H1 (cell line): ENCODE results near the gene BTD. TPM values are rescaled to one million over a fixed set of nuclear protein-coding genes. Genes with fewer than 3 reads are reported as not detected.

Experiments
- CTCF ChIA-PET: fragments of 300-600 bp; sonication (Branson Sonifier 250); formaldehyde crosslinking; loops from one replicate; lab custom pipeline; 2021; ENCODE audit not compliant: partially characterized antibody; lab: Charles Lee
- POLR2A ChIA-PET: fragments of 300-600 bp; sonication (Branson Sonifier 250); formaldehyde crosslinking; loops from one replicate; lab custom pipeline; 2021; ENCODE audit warnings: inconsistent platforms; ENCODE audit not compliant: partially characterized antibody; lab: Charles Lee
- DNase-seq, 2 experiments: peaks; one replicate each; pipeline versions ENCODE4 v3.0.0 to v3.0.0-alpha.2; 2010 to 2022; ENCODE audit warnings: low spot score in 2 of 2, low read depth in 1 of 2, mixed read lengths in 1 of 2
- FAIRE-seq: peaks from 2 replicates; lab custom pipeline; 2011; peaks lifted over from hg19 to GRCh38; lab: Jason Lieb, UNC
- H2AFZ ChIP-seq: 2 replicates; pipeline ENCODE4 v1.8.1; 2012; ENCODE audit warnings: low read length, inconsistent platforms
- H2AK5ac ChIP-seq: 2 replicates; pipeline ENCODE4 v1.6.1; 2013; ENCODE audit warnings: low read depth, low read length
- H2BK120ac ChIP-seq: replicated peaks from 2 replicates; pipeline ENCODE3; 2013; ENCODE audit warnings: low read depth, low read length, inconsistent platforms
- H2BK12ac ChIP-seq: 2 replicates; pipeline ENCODE4 v1.6.1; 2013; ENCODE audit warnings: low read depth, low read length
- H2BK15ac ChIP-seq: 2 replicates; pipeline ENCODE4 v1.6.1; 2013; ENCODE audit warnings: low read length
- H2BK20ac ChIP-seq: 2 replicates; pipeline ENCODE4 v1.6.1; 2013; ENCODE audit warnings: low read length
- H2BK5ac ChIP-seq: 2 replicates; pipeline ENCODE4 v1.6.1; 2013; ENCODE audit warnings: low read depth, low read length
- H3K14ac ChIP-seq: 2 replicates; pipeline ENCODE4 v1.6.1; 2013; ENCODE audit warnings: inconsistent platforms; ENCODE audit not compliant: insufficient read length
- H3K18ac ChIP-seq: 2 replicates; pipeline ENCODE4 v1.6.1; 2013; ENCODE audit warnings: low read length; ENCODE audit errors: extremely low read depth
- H3K23ac ChIP-seq: 2 replicates; pipeline ENCODE4 v1.6.1; 2013; ENCODE audit warnings: inconsistent platforms; ENCODE audit not compliant: insufficient read length
- H3K23me2 ChIP-seq: 2 replicates; pipeline ENCODE4 v1.6.1; 2013; ENCODE audit warnings: low read depth, low read length
- H3K27ac ChIP-seq: 2 replicates; pipeline ENCODE4 v1.6.1; 2011; ENCODE audit warnings: low read depth, low read length, inconsistent platforms
- H3K27me3 ChIP-seq, 4 experiments: replicated peaks in 1 of 4; 1 replicate in 1 of 4; 2 replicates in 3 of 4; pipeline versions ENCODE4 v1.6.1 to v1.8.1; 2011 to 2013; ENCODE audit warnings: low read length in 3 of 4, mild to moderate bottlenecking in 3 of 4, inconsistent platforms in 2 of 4, mixed read lengths in 2 of 4, moderate library complexity in 1 of 4; ENCODE audit not compliant: control insufficient read depth in 3 of 4, insufficient read depth in 3 of 4; ENCODE audit errors: extremely low read depth in 1 of 4
- H3K36me3 ChIP-seq, 4 experiments: 2 replicates each; pipeline versions ENCODE4 v1.6.1 to v1.8.1; 2011 to 2013; ENCODE audit warnings: mild to moderate bottlenecking in 4 of 4, low read length in 3 of 4, moderate library complexity in 2 of 4, control low read depth in 1 of 4, inconsistent platforms in 1 of 4; ENCODE audit not compliant: insufficient read depth in 4 of 4, control insufficient read depth in 2 of 4
- H3K4ac ChIP-seq: replicated peaks from 2 replicates; pipeline ENCODE3; 2013; ENCODE audit warnings: low read length, low read depth, mixed read lengths, inconsistent platforms; ENCODE audit not compliant: insufficient read length
- H3K4me1 ChIP-seq, 4 experiments: replicated peaks in 1 of 4; 1 replicate in 1 of 4; 2 replicates in 3 of 4; pipeline versions ENCODE4 v1.6.1 to v1.8.1; 2011 to 2013; ENCODE audit warnings: low read length in 3 of 4, inconsistent platforms in 2 of 4, mixed read lengths in 1 of 4; ENCODE audit not compliant: insufficient read depth in 4 of 4, control insufficient read depth in 3 of 4
- H3K4me2 ChIP-seq, 2 experiments: 2 replicates each; pipeline versions ENCODE4 v1.6.1 to v1.8.1; 2011 to 2013; ENCODE audit warnings: low read depth in 2 of 2, low read length in 2 of 2, control low read depth in 1 of 2, inconsistent platforms in 1 of 2, mild to moderate bottlenecking in 1 of 2; ENCODE audit not compliant: insufficient read depth in 1 of 2
- H3K4me3 ChIP-seq, 4 experiments: fragments of 200-600, 300-600 bp in 1 of 4; sonication (generic), shearing (Covaris generic), sonication (Bioruptor Twin) in 1 of 4; 2 replicates each; pipeline versions ENCODE4 v1.5.1 to v1.8.1; 2011 to 2016; ENCODE audit warnings: low read length in 4 of 4, low read depth in 3 of 4, control low read depth in 2 of 4, inconsistent platforms in 2 of 4, mild to moderate bottlenecking in 2 of 4, mixed read lengths in 1 of 4, moderate library complexity in 1 of 4; ENCODE audit not compliant: insufficient read depth in 2 of 4; ENCODE audit errors: extremely low read depth in 1 of 4
- H3K56ac ChIP-seq: replicated peaks from 2 replicates; pipeline ENCODE3; 2013; ENCODE audit warnings: low read depth, mild to moderate bottlenecking, mixed read lengths, low read length, inconsistent platforms; ENCODE audit not compliant: insufficient read length
- H3K79me1 ChIP-seq: 2 replicates; pipeline ENCODE4 v1.6.1; 2013; ENCODE audit warnings: low read depth, low read length, control low read depth
- H3K79me2 ChIP-seq, 2 experiments: 2 replicates each; pipeline versions ENCODE4 v1.6.1 to v1.8.1; 2012 to 2013; ENCODE audit warnings: low read length in 2 of 2, mild to moderate bottlenecking in 2 of 2, inconsistent platforms in 1 of 2; ENCODE audit not compliant: insufficient read depth in 2 of 2, control insufficient read depth in 1 of 2
- H3K9ac ChIP-seq, 4 experiments: replicated peaks in 1 of 4; 1 replicate in 1 of 4; 2 replicates in 3 of 4; pipeline versions ENCODE4 v1.6.1 to v1.8.1; 2011 to 2013; ENCODE audit warnings: low read depth in 3 of 4, low read length in 3 of 4, control low read depth in 2 of 4, mild to moderate bottlenecking in 2 of 4, moderate library complexity in 2 of 4, inconsistent platforms in 1 of 4; ENCODE audit errors: extremely low read depth in 1 of 4
- H3K9me3 ChIP-seq, 2 experiments: 2 replicates each; pipeline versions ENCODE4 v1.6.1 to v1.8.1; 2012 to 2013; ENCODE audit warnings: mild to moderate bottlenecking in 2 of 2, moderate library complexity in 2 of 2, control low read depth in 1 of 2, inconsistent platforms in 1 of 2, low read depth in 1 of 2, low read length in 1 of 2, mixed read lengths in 1 of 2; ENCODE audit not compliant: insufficient read depth in 2 of 2
- H4K20me1 ChIP-seq, 2 experiments: replicated peaks in 1 of 2; 2 replicates each; pipeline versions ENCODE3 to v1.8.1; 2011 to 2013; ENCODE audit warnings: inconsistent platforms in 2 of 2, low read length in 2 of 2, mild to moderate bottlenecking in 1 of 2; ENCODE audit not compliant: insufficient read depth in 2 of 2, control insufficient read depth in 1 of 2
- H4K5ac ChIP-seq: 2 replicates; pipeline ENCODE4 v1.6.1; 2013; ENCODE audit warnings: low read length, low read depth, mixed read lengths, inconsistent platforms; ENCODE audit not compliant: insufficient read length
- H4K8ac ChIP-seq: 2 replicates; pipeline ENCODE4 v1.8.0; 2013; ENCODE audit warnings: mild to moderate bottlenecking, moderate library complexity, low read length, inconsistent platforms; ENCODE audit not compliant: insufficient read depth; ENCODE audit errors: extremely low read depth
- H4K91ac ChIP-seq: replicated peaks from 2 replicates; pipeline ENCODE3; 2013; ENCODE audit warnings: low read length, mixed read lengths, inconsistent platforms; ENCODE audit not compliant: insufficient read length
- ATF3 ChIP-seq: IDR thresholded peaks from 2 replicates; pipeline ENCODE4 v1.6.1; 2011; ENCODE audit warnings: low read depth, mild to moderate bottlenecking, low read length; ENCODE audit not compliant: insufficient read depth
- BCL11A ChIP-seq, 2 experiments: IDR thresholded peaks; one replicate each; pipeline ENCODE4 v1.6.1; 2011; ENCODE audit warnings: low read depth in 2 of 2, low read length in 2 of 2, mild to moderate bottlenecking in 2 of 2
- CHD2 ChIP-seq: IDR thresholded peaks from 2 replicates; pipeline ENCODE4 v1.6.1; 2012; ENCODE audit warnings: low read length, improper control_type of control experiment
- CTBP2 ChIP-seq: IDR thresholded peaks from 2 replicates; pipeline ENCODE4 v1.7.0; 2011; ENCODE audit warnings: borderline replicate concordance, mild to moderate bottlenecking, moderate library complexity, mixed read lengths, low read length; ENCODE audit not compliant: insufficient read depth, insufficient read length
- KDM4A ChIP-seq: IDR thresholded peaks from one replicate; pipeline ENCODE4 v1.7.1; 2012; ENCODE audit warnings: low read depth, mild to moderate bottlenecking, moderate library complexity, low read length, inconsistent platforms; ENCODE audit not compliant: severe bottlenecking
- NRF1 ChIP-seq: IDR thresholded peaks from 2 replicates; pipeline ENCODE4 v1.6.1; 2011; ENCODE audit warnings: mild to moderate bottlenecking, low read depth, low read length, improper control_type of control experiment
- RAD21 ChIP-seq, 2 experiments: IDR thresholded peaks in 1 of 2; conservative IDR thresholded peaks in 1 of 2; 2 replicates each; pipeline ENCODE4 v1.6.1; 2011; ENCODE audit warnings: low read depth in 2 of 2, low read length in 2 of 2, improper control_type of control experiment in 1 of 2, inconsistent platforms in 1 of 2, mild to moderate bottlenecking in 1 of 2, moderate library complexity in 1 of 2
- RFX5 ChIP-seq: IDR thresholded peaks from 2 replicates; pipeline ENCODE4 v1.6.1; 2011; ENCODE audit warnings: low read depth, low read length, improper control_type of control experiment, borderline replicate concordance
- RXRA ChIP-seq: IDR thresholded peaks from 2 replicates; pipeline ENCODE4 v1.6.1; 2011; ENCODE audit warnings: low read depth, mild to moderate bottlenecking, low read length, moderate library complexity; ENCODE audit not compliant: insufficient read depth
- SAP30 ChIP-seq: fragments of 300-600 bp; sonication (generic); IDR thresholded peaks from 2 replicates; pipeline ENCODE4 v1.7.1; 2012; ENCODE audit warnings: low read length, moderate library complexity, mild to moderate bottlenecking, inconsistent platforms; ENCODE audit not compliant: insufficient read depth, insufficient replicate concordance
- SUZ12 ChIP-seq: fragments of 200-600 bp; sonication (generic); IDR thresholded peaks from 2 replicates; pipeline ENCODE4 v1.6.1; 2012; ENCODE audit warnings: mild to moderate bottlenecking, inconsistent platforms, low read length, moderate library complexity, mixed read lengths
- WGBS, 2 experiments: shearing (Covaris generic) in 1 of 2; methylation state at CpG; one replicate each; pipeline versions ENCODE4 v1.1.6 to v1.1.7; 2013 to 2015; ENCODE audit warnings: low lambda C conversion rate in 2 of 2, mixed read lengths in 2 of 2, inconsistent platforms in 1 of 2, low coverage in 1 of 2, missing lambda C conversion rate in 1 of 2; ENCODE audit not compliant: insufficient replicate concordance in 2 of 2, insufficient coverage in 1 of 2, insufficient read length in 1 of 2; ENCODE audit errors: extremely low coverage in 1 of 2, missing lambda C conversion rate in 1 of 2; 5-methylcytosine and 5-hydroxymethylcytosine counted together
- polyA plus RNA-seq, 7 experiments: library from polyadenylated mRNA; depleted of rRNA in 3 of 7; stranded (reverse) in 5 of 7; unstranded in 2 of 7; fragments of >200 nt in 5 of 7; fragments of 200-250 nt in 2 of 7; gene quantifications; 1 replicate in 5 of 7; 2 replicates in 1 of 7; 4 replicates in 1 of 7; pipeline versions ENCODE4 v1.2.1 to v1.2.3, GENCODE V29; 2011 to 2013; ENCODE audit warnings: missing spikeins in 2 of 7, mixed read lengths in 2 of 7
- total RNA-seq: library from RNA; stranded (reverse); fragmentation: NEBNext Ultra II Directional; extraction: Animal tissue kit (Norgen Biotek cat#: 25700); gene quantifications from 2 replicates; pipeline ENCODE4 v1.2.1, GENCODE V29; 2021

Gene BTD
- total and polyA plus RNA-seq, 2 of the 8 experiments (the other 6 are each of a cell fraction or from before 2014, with no cell fraction given): 21.8 to 36.7 TPM

DNA sequence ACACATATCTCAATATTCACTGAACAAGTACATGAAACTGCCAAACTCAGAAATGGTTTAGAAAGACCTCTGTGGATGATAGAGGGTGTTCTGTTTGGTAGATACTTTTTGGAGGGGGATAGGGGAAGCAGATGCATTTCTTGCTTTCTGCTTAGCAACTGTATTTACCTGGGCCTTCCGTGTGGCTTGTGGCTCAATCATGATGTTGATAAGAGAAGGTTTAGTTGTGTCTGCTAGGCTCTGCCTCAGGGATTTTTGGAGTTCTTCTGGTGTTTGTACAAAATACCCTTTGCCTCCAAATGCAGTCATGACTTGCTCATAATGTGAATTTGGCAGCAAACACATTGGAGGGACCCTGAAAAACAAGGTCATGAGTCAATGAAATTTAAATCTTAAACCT is 38.4 kb upstream of the BTD start:
- H2BK120ac ChIP-seq: no peak overlapping the region
- no peak overlapping the region for H2BK12ac ChIP-seq
- H4K91ac ChIP-seq: no peak overlapping the region
- no peak overlapping the region for H4K8ac ChIP-seq
- 100% methylated on average over 1 of the region's 1 CpG; no CpG with 5 or more reads in 1 of the 2 experiments for WGBS, 2 experiments
- no peak overlapping the region for H3K14ac ChIP-seq
- H3K23me2 ChIP-seq: no peaks in the 10 kb centered on the region
- H3K9me3 ChIP-seq: no peaks in the 10 kb centered on the region
- no peak overlapping the region for H3K56ac ChIP-seq
- H3K18ac ChIP-seq: no peak overlapping the region
- no peak overlapping the region for H3K27ac ChIP-seq
- no peak overlapping the region for H3K4ac ChIP-seq
- no peak overlapping the region for H3K9ac ChIP-seq
- H2AK5ac ChIP-seq: no peak overlapping the region
- FAIRE-seq: no peak
- H3K4me3 ChIP-seq: no peak overlapping the region
- H4K5ac ChIP-seq: no peak overlapping the region
- H2BK20ac ChIP-seq: no peak overlapping the region
- no peak overlapping the region for H3K23ac ChIP-seq
- peaks cover 0 to 4% of the 10 kb centered on the region in 2 experiments for H4K20me1 ChIP-seq
- H3K79me2 ChIP-seq: no peaks in the 10 kb centered on the region
- peaks cover 21 to 48% (median 35%) of the 10 kb centered on the region in 4 experiments for H3K36me3 ChIP-seq
- DNase-seq: no peak
- no peaks in the 10 kb centered on the region for H3K4me1 ChIP-seq
- TF ChIP-seq CHD2 (no peak), KDM4A (no peak), CTBP2 (no peak), RXRA (no peak), BCL11A (IDR thresholded peaks at IDR 0.05; ENCODE audit: low read depth in 2 of 2, low read length in 2 of 2) (no peak), RFX5 (no peak), SUZ12 (no peak), NRF1 (no peak), SAP30 (no peak), ATF3 (no peak), RAD21 (IDR thresholded peaks at IDR 0.05 in 1 of 2, conservative IDR thresholded peaks at IDR 0.05 in 1 of 2; ENCODE audit: low read depth in 2 of 2, low read length in 2 of 2) (no peak)
- no peak overlapping the region for H2AFZ ChIP-seq
- H3K27me3 ChIP-seq: no peaks in the 10 kb centered on the region
- POLR2A ChIA-PET: no interaction called here
- CTCF ChIA-PET: no interaction called here
- H3K4me2 ChIP-seq: no peak overlapping the region
- H2BK5ac ChIP-seq: no peak overlapping the region
- no peaks in the 10 kb centered on the region for H3K79me1 ChIP-seq
- H2BK15ac ChIP-seq: no peak overlapping the region
